ENCODE data around the gene PTPRK. TPM values are rescaled to one million over a fixed set of nuclear protein-coding genes. Genes with fewer than 3 reads are reported as not detected.

Gene PTPRK
- total RNA-seq, 1 experiment from 2014 or later, result 46.5 TPM

GRCh38 chr6:128139519-128139918 lies 380.9 kb downstream of the PTPRK start:
- DNase-seq (ENCODE audit: low read depth), result peak; percentile 7

- no peak for DNase-seq (ENCODE audit: low read depth)
Observed at GRCh38 chr6:128138694-128139093, 381.7 kb downstream of the PTPRK start.

- DNase-seq (ENCODE audit: low read depth), result no peak
Observed at GRCh38 chr6:128135325-128135724, 385.1 kb downstream of the PTPRK start.

- DNase-seq (ENCODE audit: low read depth), result no peak
Observed at GRCh38 chr6:128131566-128131965, 388.8 kb downstream of the PTPRK start.

- no peak for DNase-seq (ENCODE audit: low read depth)
Observed at GRCh38 chr6:128131036-128131435, 389.4 kb downstream of the PTPRK start.

GRCh38 chr6:128129679-128130078 lies 390.7 kb downstream of the PTPRK start:
- DNase-seq (ENCODE audit: low read depth), result no peak

GRCh38 chr6:128127650-128128049 lies 392.7 kb downstream of the PTPRK start:
- no peak for DNase-seq (ENCODE audit: low read depth)

GRCh38 chr6:128124713-128125112 lies 395.7 kb downstream of the PTPRK start:
- DNase-seq (ENCODE audit: low read depth), result no peak

GRCh38 chr6:128121610-128122009 lies 398.8 kb downstream of the PTPRK start:
- no peak for DNase-seq (ENCODE audit: low read depth)

GRCh38 chr6:128121190-128121589 lies 399.2 kb downstream of the PTPRK start:
- DNase-seq (ENCODE audit: low read depth), result no peak

- no peak for DNase-seq (ENCODE audit: low read depth)
Observed at GRCh38 chr6:128118401-128118800, 402.0 kb downstream of the PTPRK start.

GRCh38 chr6:128117916-128118315 lies 402.5 kb downstream of the PTPRK start:
- no peak for DNase-seq (ENCODE audit: low read depth)

- no peak for DNase-seq (ENCODE audit: low read depth)
Observed at GRCh38 chr6:128114164-128114563, 406.2 kb downstream of the PTPRK start.

- no peak for DNase-seq (ENCODE audit: low read depth)
Observed at GRCh38 chr6:128112494-128112893, 407.9 kb downstream of the PTPRK start.

- DNase-seq (ENCODE audit: low read depth), result no peak
Observed at GRCh38 chr6:128111096-128111495, 409.3 kb downstream of the PTPRK start.

- no peak for DNase-seq (ENCODE audit: low read depth)
Observed at GRCh38 chr6:128107682-128108081, 412.7 kb downstream of the PTPRK start.

- no peak for DNase-seq (ENCODE audit: low read depth)
Observed at GRCh38 chr6:128099571-128100197, 420.7 kb downstream of the PTPRK start.

GRCh38 chr6:128098000-128098581 lies 422.3 kb downstream of the PTPRK start:
- peak; percentile 6 for DNase-seq (ENCODE audit: low read depth)

- no peak for DNase-seq (ENCODE audit: low read depth)
Observed at GRCh38 chr6:128097009-128097408, 423.4 kb downstream of the PTPRK start.

- no peak for DNase-seq (ENCODE audit: low read depth)
Observed at GRCh38 chr6:128095362-128095761, 425.0 kb downstream of the PTPRK start.

- DNase-seq (ENCODE audit: low read depth), result no peak
Observed at GRCh38 chr6:128079021-128079420, 441.4 kb downstream of the PTPRK start.

GRCh38 chr6:128078276-128078675 lies 442.1 kb downstream of the PTPRK start:
- no peak for DNase-seq (ENCODE audit: low read depth)

GRCh38 chr6:128076843-128077242 lies 443.6 kb downstream of the PTPRK start:
- DNase-seq (ENCODE audit: low read depth), result no peak

GRCh38 chr6:128074567-128074966 lies 445.8 kb downstream of the PTPRK start:
- no peak for DNase-seq (ENCODE audit: low read depth)
